GM18951 (cell line): ENCODE measurements around the gene GINS2.

Experiments
- POLR2A ChIP-seq: IDR thresholded peaks from 4 replicates; pipeline ENCODE4 v1.6.1; 2011; ENCODE audit warnings: mild to moderate bottlenecking; ENCODE audit not compliant: insufficient read length, insufficient read depth; ENCODE audit errors: extremely low read depth
- in situ Hi-C: fragments of 300-500 bp; cut with MboI; formaldehyde crosslinking; loops from one replicate; pipeline ENCODE4 v1.12.0; 2022; ENCODE audit warnings: low sequenced_read_pairs, mixed read lengths, inconsistent platforms; ENCODE audit not compliant: unreplicated experiment

GINS2 gene

DNA sequence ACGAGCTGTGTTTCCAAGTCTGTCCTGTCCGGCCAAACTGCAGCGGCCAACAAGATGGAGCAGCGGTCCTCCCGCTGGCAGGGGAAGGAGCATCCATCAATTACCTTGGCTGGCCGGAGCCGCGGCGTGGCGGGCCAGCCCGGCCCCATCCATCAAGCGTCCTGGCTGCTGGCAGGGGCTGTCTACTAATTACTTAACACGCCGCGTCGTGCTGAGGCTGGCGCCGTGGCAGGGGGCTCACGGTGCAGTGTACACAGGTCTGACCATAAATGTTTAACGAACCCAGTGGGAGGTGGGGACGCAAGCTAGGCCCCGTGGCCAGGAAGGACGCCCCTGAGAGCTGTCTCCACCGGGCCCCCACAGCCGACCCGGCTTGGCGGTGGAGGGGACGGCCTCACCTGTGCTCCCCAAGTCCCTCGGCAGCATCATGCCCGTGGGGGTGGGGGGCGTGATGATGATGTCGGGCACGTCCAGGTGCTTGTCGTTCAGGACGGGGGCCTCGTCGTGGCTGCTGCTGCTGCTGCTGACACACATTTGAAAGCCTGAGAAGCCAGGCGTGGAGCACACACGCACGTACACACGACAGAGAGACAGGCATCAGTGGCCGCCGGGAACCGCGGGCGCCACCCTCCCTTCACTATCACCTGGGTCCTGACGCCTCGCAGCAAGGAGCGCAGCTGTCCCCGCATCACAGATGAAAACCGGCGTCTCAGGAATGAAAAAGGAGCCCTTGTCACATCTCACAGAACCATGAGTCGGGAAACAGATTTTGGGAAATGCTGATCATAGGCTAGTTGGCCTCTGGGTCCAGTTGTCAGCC, 21.2 kb upstream of the GINS2 start:
- no peak for TF ChIP-seq POLR2A
- in situ Hi-C loops, result no loop called here

DNA sequence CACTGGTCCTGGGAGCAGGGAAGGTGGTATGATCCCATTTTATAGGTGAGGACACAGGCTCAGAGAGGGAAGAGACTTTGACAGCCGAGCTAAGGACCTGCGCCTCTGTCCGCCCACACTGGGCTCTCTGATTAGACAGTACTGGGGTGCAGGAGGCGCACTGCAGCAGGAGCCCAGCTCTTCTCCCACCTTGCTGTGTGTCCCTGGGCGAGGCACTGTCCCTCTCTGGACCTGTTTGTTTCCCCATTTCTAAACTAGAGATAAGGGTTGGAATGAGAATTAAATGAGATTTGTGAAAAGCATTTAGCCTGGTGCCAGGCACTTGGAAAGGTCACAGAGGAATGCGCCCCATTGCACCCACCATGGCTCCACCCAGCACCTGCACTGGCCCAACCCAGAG, 19.6 kb upstream of the GINS2 start:
- no peak for TF ChIP-seq POLR2A
- in situ Hi-C loops, result no loop called here

GRCh38 chr16:85707528-85708095, 18.9 kb upstream of the GINS2 start:
- in situ Hi-C loops, result no loop called here
- TF ChIP-seq POLR2A, result no peak

DNA sequence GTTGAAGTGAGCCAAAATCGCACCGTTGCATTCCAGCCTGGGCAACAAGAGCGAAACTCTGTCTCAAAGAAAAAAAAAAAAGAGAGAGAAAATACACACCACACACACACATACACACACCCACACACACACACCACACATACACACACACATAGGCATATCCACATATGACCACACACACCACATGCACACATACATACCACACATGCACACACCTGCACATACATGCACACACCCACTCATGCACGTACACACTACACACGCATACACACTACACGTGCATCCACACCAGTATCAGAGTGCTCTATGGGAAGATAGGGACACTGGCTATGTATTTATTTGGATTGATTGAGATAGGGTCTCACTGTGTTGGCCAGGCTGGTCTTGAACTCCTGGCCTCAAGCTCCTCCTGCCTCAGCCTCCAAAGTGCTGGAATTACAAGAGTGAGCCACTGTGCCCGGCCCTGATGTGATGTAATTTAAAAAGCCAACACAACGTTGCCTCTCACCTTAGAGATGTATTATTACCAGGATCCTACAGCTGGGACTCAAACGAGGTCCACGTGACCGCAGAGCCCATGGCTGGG, 17.8 kb upstream of the GINS2 start:
- in situ Hi-C loops, result no loop called here
- no peak for TF ChIP-seq POLR2A

GRCh38 chr16:85704900-85705846, 16.4 kb upstream of the GINS2 start:
- no peak for TF ChIP-seq POLR2A

DNA sequence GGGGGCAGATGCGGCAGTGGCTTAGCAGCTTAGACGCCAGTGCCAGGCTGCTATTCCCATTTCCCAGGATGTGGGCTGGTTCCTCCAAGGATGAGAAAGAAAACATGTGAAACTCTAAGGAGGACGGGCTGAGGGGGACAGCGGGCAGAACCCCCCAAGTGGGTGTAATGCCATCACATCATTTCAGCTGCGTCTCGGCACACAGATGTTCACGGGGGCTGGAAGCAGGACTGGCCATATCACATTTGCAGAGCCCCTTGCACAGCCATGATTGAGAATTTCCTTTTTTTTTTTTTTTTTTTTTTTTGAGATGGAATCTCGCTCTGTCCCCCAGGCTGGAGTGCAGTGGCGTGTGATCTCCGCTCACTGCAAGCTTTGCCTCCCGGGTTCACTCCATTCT, 15.3 kb upstream of the GINS2 start:
- in situ Hi-C loops, result no loop called here
- TF ChIP-seq POLR2A, result no peak

More at GRCh38 chr16:85704900-85705846, 16.4 kb upstream of the GINS2 start:
- in situ Hi-C loops, result no loop called here

- in situ Hi-C loops, result no loop called here
- TF ChIP-seq POLR2A, result no peak
These were observed 10.9 kb upstream of the GINS2 start for GRCh38 chr16:85699628-85700027.

DNA sequence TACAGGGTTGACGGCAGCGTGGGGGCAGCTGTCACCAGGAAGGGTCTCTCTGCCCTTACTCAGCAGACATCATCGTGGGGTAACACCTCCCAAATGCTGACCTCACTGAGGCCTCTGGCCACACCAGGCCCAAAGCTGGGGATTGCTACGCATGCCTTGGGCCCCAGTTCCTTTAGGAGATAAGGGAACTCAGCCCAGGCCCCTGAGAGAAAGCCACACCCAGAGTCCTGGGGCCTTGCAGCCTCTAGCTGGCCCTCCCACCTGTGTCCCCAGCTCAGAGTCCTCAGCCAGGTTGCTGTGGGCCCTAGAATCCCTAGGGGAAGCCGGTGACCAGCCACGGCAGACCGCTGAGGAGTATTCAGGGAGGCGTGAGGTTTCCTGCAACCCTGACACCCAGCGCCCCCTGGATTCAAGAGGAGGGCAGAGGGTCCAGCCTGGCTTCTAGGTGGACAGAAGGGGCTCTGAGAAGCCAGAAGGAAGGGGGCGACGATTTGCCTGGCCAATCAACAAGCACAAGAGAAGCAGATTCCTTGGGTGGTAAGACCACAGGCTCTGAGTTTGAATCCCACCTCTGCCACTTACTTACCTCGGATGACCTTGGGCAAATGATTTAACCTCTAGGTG, 10.3 kb upstream of the GINS2 start:
- TF ChIP-seq POLR2A, result no peak
- in situ Hi-C loops, result no loop called here

DNA sequence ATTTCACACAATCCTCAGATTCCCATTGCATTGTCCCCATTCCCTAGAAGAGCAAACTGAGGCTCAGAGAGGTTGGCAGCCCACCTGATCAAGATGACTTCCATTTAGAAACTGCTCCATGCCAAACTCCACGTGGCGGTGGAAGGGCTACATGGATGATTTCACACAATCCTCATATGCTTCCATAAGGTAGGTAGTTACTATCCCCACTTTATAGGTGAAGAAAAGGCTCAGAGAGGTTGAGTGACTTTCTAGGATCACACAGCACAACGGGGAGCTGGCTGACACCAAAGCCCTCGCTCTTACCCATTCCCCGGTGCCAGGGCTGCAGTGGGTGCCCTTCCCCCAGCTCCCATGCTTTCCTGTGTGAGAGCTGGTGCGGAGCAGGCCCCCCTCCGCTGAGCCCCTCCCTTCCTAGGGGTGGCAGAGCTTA, 9.7 kb upstream of the GINS2 start:
- no peak for TF ChIP-seq POLR2A
- in situ Hi-C loops, result no loop called here

DNA sequence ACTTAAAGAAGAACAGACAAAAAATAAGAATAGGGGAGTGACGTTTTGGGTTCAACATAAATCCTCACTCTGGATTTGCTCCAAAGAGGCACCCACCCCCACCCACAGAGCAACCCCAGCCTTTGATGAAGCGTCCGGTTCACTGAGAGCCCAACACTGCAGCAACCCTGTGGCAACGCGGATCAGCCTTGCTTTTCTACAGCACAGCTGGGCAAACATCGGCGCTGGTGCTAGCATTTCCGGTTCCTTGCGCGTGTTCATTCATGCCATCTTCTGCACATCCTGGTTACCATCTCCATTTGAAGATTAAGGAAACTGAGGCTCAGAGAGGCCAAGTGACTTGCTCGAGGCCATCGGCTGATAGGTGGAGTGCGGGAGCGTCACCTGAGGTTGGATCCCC, 8.7 kb upstream of the GINS2 start:
- TF ChIP-seq POLR2A, result no peak
- in situ Hi-C loops, result no loop called here

DNA sequence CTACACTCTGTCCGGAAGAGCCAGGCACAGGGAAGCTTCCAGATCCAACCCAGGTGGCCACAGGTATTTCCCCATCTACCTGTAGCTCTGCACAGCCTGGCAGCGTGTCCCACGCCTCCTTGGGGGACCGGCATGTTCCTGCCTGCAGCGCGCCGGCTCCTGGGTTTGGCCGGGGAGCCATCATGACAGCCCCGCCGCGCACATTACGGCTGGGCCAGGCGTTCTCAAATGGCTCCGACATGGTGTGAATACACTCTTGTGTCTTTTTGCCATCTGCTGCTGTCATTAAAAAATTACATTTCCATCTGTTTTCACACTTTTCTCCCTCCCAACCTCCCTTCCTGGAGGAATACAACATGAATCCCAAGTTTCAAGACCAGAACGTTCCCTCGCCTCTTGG, 8.0 kb upstream of the GINS2 start:
- no peak for TF ChIP-seq POLR2A
- in situ Hi-C loops, result no loop called here
